CD4-positive, alpha-beta T cell treated with Interleukin-15 for 1 hour (primary cell): Measurements from ENCODE around the gene UCN2.

Experiments
- DNase-seq: peaks from one replicate; pipeline ENCODE4 v3.0.0-alpha.2; 2020

The UCN2 gene, protein sequence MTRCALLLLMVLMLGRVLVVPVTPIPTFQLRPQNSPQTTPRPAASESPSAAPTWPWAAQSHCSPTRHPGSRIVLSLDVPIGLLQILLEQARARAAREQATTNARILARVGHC

GRCh38 chr3:48563382-48563918 lies at the start of gene UCN2:
TSS of gene UCN2 (minus strand) at chr3:48563781. CDS start at chr3:48563124, 657 bp downstream.
- no peak for DNase-seq

GRCh38 chr3:48612309-48612708 lies 48.7 kb upstream of the UCN2 start:
- DNase-seq, result no peak

DNA sequence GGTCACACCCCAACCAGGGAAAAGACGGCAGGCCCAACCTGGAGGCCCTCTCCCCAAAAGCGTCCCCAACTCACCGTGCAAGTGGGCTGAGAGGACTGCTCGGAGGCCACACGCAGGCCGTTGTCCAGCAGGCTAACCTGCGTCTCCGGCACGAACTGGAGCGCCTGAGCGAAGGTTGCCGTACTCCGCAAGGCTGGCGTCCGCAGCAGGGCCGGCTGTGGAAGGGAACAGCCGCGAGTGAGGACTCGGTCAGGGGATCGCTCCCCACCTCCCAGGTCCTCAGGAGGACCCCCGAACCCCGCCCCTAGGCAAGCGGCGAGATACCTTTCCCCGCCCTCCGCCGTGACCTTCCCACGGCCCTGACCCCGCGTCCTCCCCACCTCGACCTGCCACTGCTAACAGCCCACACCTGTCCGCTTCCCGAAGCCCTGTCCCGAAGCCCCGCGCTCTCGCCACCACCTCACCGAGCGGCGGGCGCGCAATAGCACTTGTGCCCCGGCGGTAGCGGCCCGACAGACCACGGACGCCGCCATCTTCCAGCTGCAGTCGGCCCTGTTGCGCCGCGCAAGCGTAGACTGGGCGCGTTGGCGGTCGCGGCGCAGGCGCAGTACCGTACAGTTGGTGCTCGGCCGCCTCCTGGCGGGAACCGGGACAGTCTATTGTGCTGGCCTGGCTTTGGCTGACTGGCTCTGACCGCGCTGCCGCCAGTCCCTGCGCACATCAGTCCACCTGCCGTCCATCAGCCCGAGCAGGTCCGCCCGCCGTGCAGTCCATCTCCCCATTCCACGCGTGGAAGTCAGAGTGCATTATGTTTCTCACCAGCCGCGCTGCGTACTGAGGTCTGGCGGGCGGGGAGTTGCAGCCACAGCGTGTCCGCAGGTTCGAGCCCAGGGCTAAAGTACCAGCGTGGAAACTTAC lies 45.8 kb upstream of the UCN2 start, which contains the start of gene UQCRC1:
TSS of gene UQCRC1 (minus strand) at position 559 of the 918 bp plus-strand sequence. CDS start at position 533, 26 bp downstream.
- peak; percentile 93 for DNase-seq

GRCh38 chr3:48607519-48607918 lies 43.9 kb upstream of the UCN2 start:
- DNase-seq, result no peak

GRCh38 chr3:48601622-48601994 lies 38.0 kb upstream of the UCN2 start:
- no peak for DNase-seq

GRCh38 chr3:48600711-48601621 lies 37.4 kb upstream of the UCN2 start:
- no peak for DNase-seq

DNA sequence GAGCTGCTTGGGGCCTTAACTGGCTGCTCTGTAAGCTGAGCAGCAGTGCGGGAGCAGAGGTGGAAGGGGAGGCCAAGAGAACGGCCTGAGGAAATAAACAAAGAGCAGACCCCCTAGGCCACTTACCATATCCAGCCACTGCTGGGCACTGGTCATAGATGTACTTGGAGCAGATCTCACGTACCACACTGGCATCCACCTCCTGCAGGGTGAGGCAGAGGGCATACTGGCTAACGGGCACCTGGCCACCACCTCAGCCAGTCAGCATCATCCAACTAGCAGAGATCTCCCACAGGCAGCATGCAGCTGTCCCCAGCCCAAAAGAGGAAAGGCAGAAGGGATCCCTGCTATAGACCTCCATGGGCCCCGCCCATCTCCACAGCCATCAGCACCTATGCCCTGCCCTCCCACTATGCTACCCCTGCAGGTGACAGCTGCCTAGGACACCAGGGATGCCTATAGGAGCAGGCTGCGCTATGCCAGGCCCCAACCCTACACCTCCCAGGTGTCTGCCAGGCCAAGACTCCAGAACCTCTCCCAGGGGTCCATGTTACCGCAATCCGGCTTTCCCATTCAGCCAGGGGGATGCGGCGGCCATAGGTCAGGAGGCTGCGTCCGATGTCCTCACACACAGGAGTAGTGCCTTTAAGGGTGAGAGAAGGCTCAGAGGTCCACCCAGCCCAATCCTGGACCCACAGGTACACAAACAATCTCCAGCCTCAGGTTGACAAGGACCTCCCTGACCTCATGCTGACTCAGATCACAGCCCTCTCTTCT lies 36.1 kb upstream of the UCN2 start:
- no peak for DNase-seq

DNA sequence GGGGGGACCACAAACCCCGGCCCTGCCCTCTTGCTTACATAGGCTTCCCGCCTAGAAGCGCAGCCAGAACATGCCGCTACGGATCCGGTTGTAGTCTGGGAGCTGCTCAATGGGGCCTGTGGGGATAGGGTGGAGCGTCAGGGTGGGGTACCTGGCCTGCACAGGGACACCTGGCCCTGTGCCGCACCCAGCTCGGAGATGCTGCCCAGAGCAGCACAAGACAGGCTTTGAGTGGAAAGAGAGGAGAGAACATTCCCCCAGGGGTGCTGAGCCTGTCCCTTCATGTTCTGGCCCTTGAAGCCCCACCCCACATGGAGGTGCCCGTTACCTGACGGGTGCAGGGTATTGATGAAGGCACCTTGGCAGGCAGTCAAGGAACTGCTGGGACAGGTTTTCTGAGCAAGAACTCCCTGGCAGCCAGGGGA lies 35.5 kb upstream of the UCN2 start:
- no peak for DNase-seq

GRCh38 chr3:48598323-48599076 lies 34.9 kb upstream of the UCN2 start:
- no peak for DNase-seq

DNA sequence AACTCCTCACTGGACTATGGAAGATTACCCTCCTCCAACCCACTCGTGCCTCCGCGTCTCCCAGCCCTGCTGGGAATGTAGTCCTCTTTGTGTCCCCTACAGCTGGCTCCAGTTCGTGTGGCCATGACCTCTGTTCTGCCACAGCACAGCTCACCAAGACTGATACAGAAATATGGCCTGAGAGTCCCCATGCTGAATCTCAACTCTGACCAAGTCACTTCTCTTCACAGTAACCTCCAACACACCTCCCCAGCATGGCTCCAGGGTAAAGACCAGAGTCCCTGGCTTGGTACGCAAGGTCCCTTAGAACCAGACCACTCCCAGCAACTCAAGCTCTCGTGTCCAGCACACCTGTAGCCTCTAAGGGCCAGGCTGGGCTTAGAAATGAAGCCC lies 33.8 kb upstream of the UCN2 start:
- DNase-seq, result no peak

GRCh38 chr3:48596676-48597407 lies 33.3 kb upstream of the UCN2 start:
- DNase-seq, result no peak

GRCh38 chr3:48596157-48596556 lies 32.6 kb upstream of the UCN2 start:
- no peak for DNase-seq

GRCh38 chr3:48595526-48596121 lies 32.0 kb upstream of the UCN2 start:
- DNase-seq, result peak; percentile 29

- no peak for DNase-seq
Measured at GRCh38 chr3:48595075-48595525, 31.5 kb upstream of the UCN2 start, which contains the start of gene COL7A1. TSS of gene COL7A1 (minus strand) at chr3:48595329. CDS start at chr3:48595159, 170 bp downstream.

GRCh38 chr3:48594417-48595049 lies 31.0 kb upstream of the UCN2 start:
- DNase-seq, result no peak

DNA sequence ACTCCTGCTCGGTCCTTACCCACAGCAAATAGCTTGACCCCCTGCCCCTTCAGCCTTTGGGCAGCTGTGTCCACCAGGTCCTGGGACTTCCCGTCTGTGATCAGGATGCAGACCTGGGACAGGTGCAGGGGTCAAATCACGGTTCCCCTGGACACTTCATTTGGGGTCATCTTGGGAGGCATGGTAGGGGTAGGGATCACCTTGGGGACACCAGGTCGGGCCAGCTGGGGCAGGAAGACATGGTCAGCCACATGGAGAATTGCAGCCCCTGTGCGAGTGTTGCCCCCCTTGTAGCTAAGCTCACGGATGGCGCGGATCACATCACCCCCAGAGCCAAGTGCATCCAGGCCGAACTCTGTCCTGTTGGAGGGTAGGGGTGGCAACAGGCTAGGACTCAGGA lies 29.8 kb upstream of the UCN2 start:
- no peak for DNase-seq

- no peak for DNase-seq
Measured at GRCh38 chr3:48592519-48593087, 29.0 kb upstream of the UCN2 start.

DNA sequence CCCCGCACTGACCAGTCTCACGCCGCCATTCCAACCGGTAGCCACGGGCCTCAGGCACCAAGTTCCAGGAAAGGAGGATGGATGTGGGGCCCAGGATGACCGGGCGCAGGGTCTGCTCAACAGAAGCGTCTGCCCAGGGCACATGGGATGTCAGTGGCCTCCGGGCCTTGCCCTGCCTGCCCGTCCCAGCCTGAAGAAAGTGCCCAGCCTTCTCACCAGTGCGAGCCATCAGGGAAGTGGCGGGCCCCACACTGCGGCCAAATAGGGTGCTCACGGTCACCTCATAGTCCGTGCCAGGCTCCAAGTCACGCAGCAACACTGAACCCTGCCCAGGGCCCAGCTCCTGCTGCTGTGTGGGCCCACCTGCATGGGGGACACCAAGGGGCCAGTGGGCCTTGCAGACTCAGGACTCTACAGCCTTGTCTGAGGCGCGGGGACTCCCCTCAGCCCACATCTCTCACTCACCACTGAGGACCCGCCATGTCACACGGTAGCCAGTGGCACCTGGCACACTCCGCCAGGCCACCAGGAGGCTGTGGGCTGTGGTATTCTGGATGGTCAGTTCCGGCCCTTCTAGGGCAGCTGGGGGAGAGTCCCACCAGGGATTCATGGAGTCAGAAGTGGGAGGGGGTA lies 28.4 kb upstream of the UCN2 start:
- DNase-seq, result no peak

- no peak for DNase-seq
Measured at GRCh38 chr3:48591436-48591835, 27.9 kb upstream of the UCN2 start.
